ENCODE measurements around the gene CDK2AP2.
"Not testable (repeated sequence)": the region's sequence is repeated elsewhere in the genome, so short reads cannot be mapped to it uniquely, and the experiment has no call there.

The CDK2AP2 gene

GRCh38 chr11:67489885-67490726, 17.9 kb downstream of the CDK2AP2 start:
- no peak for DNase-seq (ENCODE audit: low read depth)

DNA sequence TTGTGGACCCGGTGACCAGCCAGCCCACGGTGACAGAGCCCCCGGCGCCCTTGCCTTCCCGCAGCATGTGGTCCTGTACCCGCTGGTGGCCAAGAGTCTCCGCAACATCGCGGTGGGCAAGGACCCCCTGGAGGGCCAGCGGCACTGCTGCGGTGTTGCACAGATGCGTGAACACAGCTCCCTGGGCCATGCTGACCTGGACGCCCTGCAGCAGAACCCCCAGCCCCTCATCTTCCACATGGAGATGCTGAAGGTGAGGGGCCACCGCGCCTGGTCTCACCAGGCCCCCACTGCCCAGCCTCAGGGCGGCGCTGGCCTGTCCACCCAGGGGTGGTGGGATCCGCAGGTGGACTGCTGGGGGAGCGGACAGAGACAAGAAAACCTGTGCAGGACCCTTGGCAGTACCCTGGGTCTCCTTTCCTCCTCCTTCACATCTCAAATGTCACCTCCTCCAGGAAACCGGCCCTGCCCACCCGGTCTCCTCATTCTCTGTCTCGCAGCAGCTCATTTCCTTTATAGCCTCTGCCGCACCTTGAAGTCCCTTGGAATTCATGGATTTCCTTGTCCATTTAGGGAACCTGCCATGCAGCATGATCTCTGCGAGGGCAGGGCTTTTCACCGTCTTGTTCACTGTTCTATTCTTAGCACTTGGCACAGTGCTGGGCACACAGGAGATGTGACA, 18.6 kb downstream of the CDK2AP2 start:
- no peak for DNase-seq (ENCODE audit: low read depth)

GRCh38 chr11:67486481-67487195, 21.3 kb downstream of the CDK2AP2 start:
- DNase-seq (ENCODE audit: low read depth), result no peak

GRCh38 chr11:67485873-67486361, 22.0 kb downstream of the CDK2AP2 start:
- not testable (repeated sequence) for DNase-seq (ENCODE audit: low read depth)

GRCh38 chr11:67484847-67485311, 23.1 kb downstream of the CDK2AP2 start:
- no peak for DNase-seq (ENCODE audit: low read depth)

DNA sequence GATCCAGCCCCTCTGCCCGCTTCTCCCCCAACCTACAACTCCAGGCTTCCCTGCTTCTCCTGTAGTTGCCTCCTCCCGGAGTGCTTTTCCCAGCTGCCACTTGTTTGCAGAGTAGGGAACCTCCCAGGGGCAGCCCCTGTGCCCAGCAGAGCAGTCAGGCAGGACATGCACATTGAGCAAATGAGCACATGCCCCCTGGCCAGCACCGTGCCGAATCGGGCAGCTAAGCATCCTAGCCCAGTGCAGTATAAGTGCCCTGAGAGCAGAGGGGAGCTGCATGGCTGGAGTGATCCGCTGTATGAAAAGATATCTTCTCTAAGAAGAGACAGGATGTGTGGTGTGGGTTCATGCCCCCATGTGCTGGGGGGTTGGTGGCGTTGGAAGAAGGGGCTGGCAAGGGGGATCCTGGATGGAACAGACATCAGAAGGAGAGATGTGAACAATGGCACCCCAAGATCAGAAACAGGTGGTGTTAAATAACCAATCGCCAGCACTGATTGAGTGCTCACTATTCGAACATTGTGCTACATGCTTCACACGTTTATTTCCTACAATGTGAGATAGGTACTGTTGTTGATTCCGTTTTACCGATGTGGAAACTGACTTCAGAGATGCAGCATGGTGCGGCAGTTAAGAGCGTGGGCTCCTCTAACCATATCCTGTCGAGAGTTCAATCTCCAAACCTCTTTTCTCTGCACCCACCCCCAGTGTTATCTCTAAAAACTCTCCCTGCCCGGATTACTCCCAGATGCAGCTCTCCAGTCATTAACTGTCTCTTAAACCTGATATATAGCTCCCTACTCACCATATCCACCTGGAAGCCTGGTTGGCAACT, 23.9 kb downstream of the CDK2AP2 start:
- DNase-seq (ENCODE audit: low read depth), result no peak

GRCh38 chr11:67482827-67483798, 24.8 kb downstream of the CDK2AP2 start, which contains the start of gene AIP:
Gene AIP (plus strand): TSS chr11:67483026. CDS start chr11:67483159, 133 bp downstream.
- DNase-seq (ENCODE audit: low read depth), result peak; percentile 91

DNA sequence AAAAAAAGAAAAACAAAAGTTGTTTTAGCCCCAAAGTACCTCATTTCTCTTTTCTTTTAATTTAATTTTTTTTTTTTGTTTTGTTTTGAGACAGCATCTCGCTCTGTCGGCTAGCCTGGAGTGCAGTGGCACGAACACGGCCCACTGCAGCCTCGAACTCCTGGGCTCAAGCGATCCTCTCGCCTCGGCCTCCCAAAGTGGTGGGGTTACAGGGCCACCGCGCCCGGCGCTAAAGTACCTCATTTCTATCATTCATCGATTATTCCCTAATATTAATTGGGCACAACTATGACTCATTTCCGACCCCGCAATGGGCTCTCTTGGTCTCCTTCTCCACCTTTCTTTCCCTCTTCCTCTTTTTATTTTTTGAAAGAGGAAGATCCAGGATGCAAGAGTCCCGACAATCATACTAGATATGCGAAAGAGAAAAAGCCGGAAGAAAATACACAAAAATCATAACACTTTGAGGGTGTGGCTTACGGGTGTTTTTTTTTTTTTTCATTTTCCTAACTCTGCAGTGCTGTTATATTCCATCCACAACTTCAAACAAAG, 25.6 kb downstream of the CDK2AP2 start:
- no peak for DNase-seq (ENCODE audit: low read depth)

GRCh38 chr11:67477344-67478050, 30.5 kb downstream of the CDK2AP2 start:
- DNase-seq (ENCODE audit: low read depth), result not testable (repeated sequence)

DNA sequence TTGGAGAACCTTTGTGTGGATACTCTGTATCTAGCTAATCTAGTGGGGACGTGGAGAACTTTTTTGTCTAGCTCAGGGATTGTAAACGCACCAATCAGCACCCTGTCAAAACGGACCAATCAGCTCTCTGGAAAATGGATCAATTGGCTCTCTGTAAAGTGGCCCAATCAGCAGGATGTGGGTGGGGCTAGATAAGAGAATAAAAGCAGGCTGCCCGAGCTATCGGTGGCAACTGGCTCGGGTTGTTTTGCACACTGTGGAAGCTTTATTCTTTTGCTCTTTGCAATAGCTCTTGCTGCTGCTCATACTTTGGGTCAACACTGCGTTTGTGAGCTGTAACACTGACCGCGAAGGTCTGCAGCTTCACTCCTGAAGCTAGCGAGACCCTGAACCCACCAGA, 31.3 kb downstream of the CDK2AP2 start:
- DNase-seq (ENCODE audit: low read depth), result not testable (repeated sequence)

DNA sequence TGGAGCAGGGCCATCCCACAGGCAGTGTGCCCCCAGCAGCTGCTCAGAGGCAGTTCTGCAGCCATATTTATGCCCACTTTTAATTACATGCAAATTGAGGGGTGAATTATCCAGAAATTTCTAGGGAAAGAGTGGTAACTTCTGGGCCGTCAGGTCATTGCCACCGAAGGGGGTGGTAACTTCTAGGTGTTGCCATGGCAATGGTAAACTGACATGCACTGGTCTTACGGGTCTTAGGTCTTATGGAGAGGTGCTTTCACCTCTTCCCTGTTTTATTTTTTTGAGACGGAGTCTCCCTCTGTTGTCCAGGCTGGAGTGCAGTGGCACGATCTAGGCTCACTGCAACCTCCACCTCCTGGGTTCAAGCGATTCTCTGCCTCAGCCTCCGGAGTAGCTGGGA, 35.1 kb downstream of the CDK2AP2 start:
- no peak for DNase-seq (ENCODE audit: low read depth)

DNA sequence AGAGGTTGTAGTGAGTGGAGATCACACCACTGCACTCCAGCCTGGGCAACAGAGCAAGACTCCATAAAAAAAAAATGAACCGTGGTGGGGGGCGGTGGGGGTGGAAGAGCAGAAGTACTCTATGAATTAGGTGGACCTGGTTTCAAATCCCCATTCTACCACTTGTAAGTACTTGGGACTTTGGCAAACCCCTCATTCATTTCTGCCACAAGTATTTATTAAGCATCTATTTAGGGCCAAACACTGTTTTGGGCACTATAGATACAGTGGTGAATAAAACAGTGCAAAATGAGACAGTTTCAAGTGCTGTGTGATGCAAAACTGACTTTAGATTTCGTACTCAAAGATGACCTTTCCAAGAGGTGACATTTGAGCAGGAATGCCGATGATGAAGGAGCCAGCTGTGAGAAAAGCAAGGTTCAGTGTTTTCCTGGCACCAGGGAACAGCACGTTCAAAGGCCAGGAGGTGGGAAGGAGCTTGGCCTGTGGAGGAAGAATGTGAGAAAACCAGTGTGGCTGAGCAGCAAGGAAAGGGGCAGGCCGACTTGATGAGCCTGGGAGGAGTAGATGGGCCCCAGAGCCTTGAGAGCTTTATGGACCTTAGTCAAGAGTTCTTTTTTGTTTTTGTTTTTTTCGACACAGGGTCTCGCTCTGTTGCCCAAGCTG, 37.5 kb downstream of the CDK2AP2 start:
- no peak for DNase-seq (ENCODE audit: low read depth)

- DNase-seq (ENCODE audit: low read depth), result no peak
Observed at GRCh38 chr11:67469508-67469811, 38.5 kb downstream of the CDK2AP2 start.

GRCh38 chr11:67468759-67469507, 39.0 kb downstream of the CDK2AP2 start, which contains the start of gene TMEM134:
Gene TMEM134 (minus strand): TSS chr11:67469251. CDS start chr11:67469192, 59 bp downstream.
- DNase-seq (ENCODE audit: low read depth), result peak; percentile 86

GRCh38 chr11:67468456-67468758, 39.6 kb downstream of the CDK2AP2 start:
- no peak for DNase-seq (ENCODE audit: low read depth)

- no peak for DNase-seq (ENCODE audit: low read depth)
Observed at GRCh38 chr11:67468056-67468455, 39.9 kb downstream of the CDK2AP2 start.

DNA sequence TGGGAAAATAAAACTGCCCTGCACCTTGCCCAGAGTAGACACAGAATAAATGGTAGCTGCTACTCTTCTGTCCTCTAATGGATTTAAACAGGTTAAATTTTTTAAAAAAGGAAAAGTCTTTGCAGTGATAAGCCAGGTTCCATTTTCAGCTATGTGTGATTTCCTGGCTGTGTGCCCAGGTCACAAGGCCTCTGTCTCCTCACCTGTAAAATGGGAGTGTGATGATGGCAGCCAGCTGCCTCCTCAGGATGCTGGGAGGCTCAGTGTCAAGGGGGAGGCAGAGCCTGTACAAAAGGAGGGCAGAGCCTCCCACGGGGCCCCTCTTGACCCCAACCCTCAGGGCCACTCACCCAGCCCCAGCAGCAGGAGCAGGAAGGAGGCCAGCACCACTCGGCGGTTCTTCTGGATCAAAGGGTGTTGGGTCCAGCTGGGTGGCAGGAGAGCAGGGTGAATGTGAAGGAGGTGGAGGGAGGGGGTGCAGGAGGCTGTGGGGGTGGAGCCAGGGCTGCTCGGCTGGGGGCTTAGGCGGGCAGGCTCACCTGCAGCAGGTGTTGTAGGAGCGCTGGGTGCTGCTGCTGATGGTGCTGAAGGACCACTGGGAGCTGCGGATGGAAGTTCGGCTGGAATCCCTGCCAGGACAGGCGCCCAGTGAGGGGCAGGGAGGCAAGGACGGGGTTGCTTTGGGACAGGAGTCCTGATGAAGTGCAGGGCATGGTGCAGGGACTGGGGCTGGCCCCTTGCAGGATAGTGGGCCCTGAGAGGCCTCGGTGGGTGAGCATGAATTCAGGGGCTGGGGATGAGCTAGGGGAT, 40.8 kb downstream of the CDK2AP2 start:
- no peak for DNase-seq (ENCODE audit: low read depth)

Measured in stimulated activated CD8-positive, alpha-beta memory T cell treated with anti-CD3 and anti-CD28 coated beads, Interleukin-12 subunit alpha, Interleukin-12 subunit beta, amount 100 ng/mL, for 1 hour (primary cell).